Measurements from ENCODE around the gene LAMA5.
"Not testable (repeated sequence)": the region's sequence is repeated elsewhere in the genome, so short reads cannot be mapped to it uniquely, and the experiment has no call there.

Gene LAMA5

GRCh38 chr20:62377615-62378178, 10.6 kb upstream of the LAMA5 start:
- TF ChIP-seq, protein P1, sequence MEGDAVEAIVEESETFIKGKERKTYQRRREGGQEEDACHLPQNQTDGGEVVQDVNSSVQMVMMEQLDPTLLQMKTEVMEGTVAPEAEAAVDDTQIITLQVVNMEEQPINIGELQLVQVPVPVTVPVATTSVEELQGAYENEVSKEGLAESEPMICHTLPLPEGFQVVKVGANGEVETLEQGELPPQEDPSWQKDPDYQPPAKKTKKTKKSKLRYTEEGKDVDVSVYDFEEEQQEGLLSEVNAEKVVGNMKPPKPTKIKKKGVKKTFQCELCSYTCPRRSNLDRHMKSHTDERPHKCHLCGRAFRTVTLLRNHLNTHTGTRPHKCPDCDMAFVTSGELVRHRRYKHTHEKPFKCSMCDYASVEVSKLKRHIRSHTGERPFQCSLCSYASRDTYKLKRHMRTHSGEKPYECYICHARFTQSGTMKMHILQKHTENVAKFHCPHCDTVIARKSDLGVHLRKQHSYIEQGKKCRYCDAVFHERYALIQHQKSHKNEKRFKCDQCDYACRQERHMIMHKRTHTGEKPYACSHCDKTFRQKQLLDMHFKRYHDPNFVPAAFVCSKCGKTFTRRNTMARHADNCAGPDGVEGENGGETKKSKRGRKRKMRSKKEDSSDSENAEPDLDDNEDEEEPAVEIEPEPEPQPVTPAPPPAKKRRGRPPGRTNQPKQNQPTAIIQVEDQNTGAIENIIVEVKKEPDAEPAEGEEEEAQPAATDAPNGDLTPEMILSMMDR (IDR thresholded peaks at IDR 0.05; ENCODE audit: control insufficient read depth, extremely low read depth, insufficient read depth), result no peak
- no peak for DNase-seq (ENCODE audit: low read depth)

DNA sequence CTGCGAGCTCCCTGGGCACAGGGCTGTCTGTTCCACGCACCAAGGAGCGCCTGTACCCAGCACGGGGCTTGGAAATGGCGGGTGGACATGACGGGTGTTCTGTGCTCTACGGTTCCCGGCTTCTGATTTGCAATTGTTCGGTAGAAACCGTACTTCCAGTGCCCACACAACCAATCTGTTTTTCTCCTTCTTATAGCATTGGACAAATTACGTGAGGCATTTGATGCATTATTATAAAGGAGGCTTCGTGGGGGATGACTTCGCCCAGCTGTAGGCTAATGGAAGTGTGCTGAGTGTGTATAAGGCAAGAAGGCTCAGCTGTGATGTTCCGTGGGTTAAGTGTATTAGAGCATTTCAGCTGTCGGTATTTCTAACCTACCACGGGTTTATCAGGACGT, 10.0 kb upstream of the LAMA5 start:
- H3K4me3 ChIP-seq (ENCODE audit: low read depth, low read length), result no peak overlapping the region
- no peak for DNase-seq (ENCODE audit: low read depth)
- TF ChIP-seq, protein P1 (IDR thresholded peaks at IDR 0.05; ENCODE audit: control insufficient read depth, extremely low read depth, insufficient read depth), result no peak

More at GRCh38 chr20:62377615-62378178, 10.6 kb upstream of the LAMA5 start:
- no peak overlapping the region for H3K4me3 ChIP-seq (ENCODE audit: low read depth, low read length)

DNA sequence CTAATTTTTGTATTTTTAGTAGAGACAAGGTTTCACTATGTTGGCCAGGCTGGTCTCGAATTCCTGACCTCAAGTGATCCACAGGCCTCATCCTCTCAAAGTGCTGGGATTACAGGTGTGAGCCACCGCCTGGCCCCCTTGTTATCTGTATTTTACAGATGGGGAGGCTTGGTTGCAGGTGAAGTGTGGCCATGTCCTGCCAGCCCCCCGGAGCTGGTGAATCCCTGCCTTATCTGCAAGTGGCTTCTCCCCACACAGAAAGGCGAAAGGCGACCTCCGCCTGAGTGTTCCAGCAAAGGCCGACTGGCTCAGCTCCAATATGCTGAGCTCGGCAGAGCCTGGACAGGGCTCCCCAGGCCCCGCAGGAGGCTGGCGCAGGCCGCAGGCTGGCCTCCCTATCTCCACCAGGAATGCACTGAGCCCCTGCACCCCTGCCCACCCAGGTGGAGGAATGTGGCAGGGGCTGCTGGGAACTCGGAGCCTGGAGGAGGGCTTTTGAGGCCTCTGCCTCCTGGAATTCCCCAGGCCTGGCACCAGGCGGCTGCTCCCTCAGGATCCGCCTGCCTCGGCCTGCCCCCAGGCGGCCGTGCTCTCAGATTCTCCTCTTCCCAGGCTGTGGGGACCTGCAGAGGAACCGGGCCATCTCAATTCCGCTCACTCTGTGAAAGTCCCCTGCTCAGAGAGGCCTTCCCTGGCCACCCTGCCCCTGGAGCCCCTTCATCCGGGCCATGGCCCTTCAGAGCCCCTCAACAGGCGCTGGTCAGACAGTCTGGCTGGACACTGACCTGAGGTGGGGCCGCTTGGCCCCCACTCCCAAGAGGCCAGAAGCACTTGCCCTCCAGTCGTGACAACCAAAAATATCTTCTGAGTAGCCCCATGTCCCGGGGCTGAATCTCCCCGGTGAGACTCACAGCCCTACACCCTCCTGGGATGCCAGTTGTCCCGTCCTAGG, 9.3 kb upstream of the LAMA5 start:
- TF ChIP-seq, protein P1 (IDR thresholded peaks at IDR 0.05; ENCODE audit: control insufficient read depth, extremely low read depth, insufficient read depth), result no peak
- no peak overlapping the region for H3K4me3 ChIP-seq (ENCODE audit: low read depth, low read length)
- DNase-seq (ENCODE audit: low read depth), result no peak

- DNase-seq (ENCODE audit: low read depth), result no peak
- no peak overlapping the region for H3K4me3 ChIP-seq (ENCODE audit: low read depth, low read length)
- TF ChIP-seq, protein P1 (IDR thresholded peaks at IDR 0.05; ENCODE audit: control insufficient read depth, extremely low read depth, insufficient read depth), result no peak
These were observed 7.4 kb upstream of the LAMA5 start for GRCh38 chr20:62374331-62375152.

GRCh38 chr20:62373631-62374179, 6.6 kb upstream of the LAMA5 start:
- not testable (repeated sequence) for H3K4me3 ChIP-seq (ENCODE audit: low read depth, low read length); DNase-seq (ENCODE audit: low read depth)

- no peak for DNase-seq (ENCODE audit: low read depth)
These were observed 5.2 kb upstream of the LAMA5 start for GRCh38 chr20:62372042-62372993.

More at GRCh38 chr20:62372042-62372993, 5.2 kb upstream of the LAMA5 start:
- no peak overlapping the region for H3K4me3 ChIP-seq (ENCODE audit: low read depth, low read length)
- TF ChIP-seq, protein P1 (IDR thresholded peaks at IDR 0.05; ENCODE audit: control insufficient read depth, extremely low read depth, insufficient read depth), result no peak

Data from LNCaP clone FGC (cell line).